Measurements from ENCODE around the gene MTG1.
"Not testable (repeated sequence)": the region's sequence is repeated elsewhere in the genome, so short reads cannot be mapped to it uniquely, and the experiment has no call there.

The MTG1 gene

GRCh38 chr10:133378251-133379096, 15.5 kb upstream of the MTG1 start:
- no peak for DNase-seq (ENCODE audit: low read depth in 2 of 2)

GRCh38 chr10:133379152-133379800, 14.7 kb upstream of the MTG1 start, which contains the start of gene PAOX:
Gene PAOX (plus strand): TSS chr10:133379262. CDS start chr10:133379317, 55 bp downstream.
- DNase-seq (ENCODE audit: low read depth in 2 of 2): peak; percentile 32 to 51

- no peak for DNase-seq (ENCODE audit: low read depth in 2 of 2)
Observed at GRCh38 chr10:133379801-133380666, 13.9 kb upstream of the MTG1 start.

GRCh38 chr10:133381036-133381435, 12.9 kb upstream of the MTG1 start:
- DNase-seq (ENCODE audit: low read depth in 2 of 2): no peak

- DNase-seq (ENCODE audit: low read depth in 2 of 2): no peak
Observed at GRCh38 chr10:133383551-133383950, 10.4 kb upstream of the MTG1 start.

GRCh38 chr10:133384071-133384470, 9.9 kb upstream of the MTG1 start:
- no peak for DNase-seq (ENCODE audit: low read depth in 2 of 2)

GRCh38 chr10:133385214-133385613, 8.7 kb upstream of the MTG1 start:
- no peak for DNase-seq (ENCODE audit: low read depth in 2 of 2)

- not testable (repeated sequence) for DNase-seq (ENCODE audit: low read depth in 2 of 2)
Observed at GRCh38 chr10:133386951-133387350, 7.0 kb upstream of the MTG1 start.

GRCh38 chr10:133388236-133388972, 5.6 kb upstream of the MTG1 start:
- no peak for DNase-seq (ENCODE audit: low read depth in 2 of 2)

- no peak for DNase-seq (ENCODE audit: low read depth in 2 of 2)
Observed at GRCh38 chr10:133388973-133389818, 4.8 kb upstream of the MTG1 start.

- no peak for DNase-seq (ENCODE audit: low read depth in 2 of 2)
Observed at GRCh38 chr10:133390597-133391248, 3.2 kb upstream of the MTG1 start.

GRCh38 chr10:133391249-133391635, 2.7 kb upstream of the MTG1 start:
- DNase-seq (ENCODE audit: low read depth in 2 of 2): no peak

- DNase-seq (ENCODE audit: low read depth in 2 of 2): peak in 1 of 2 donors; percentile 26
Observed at GRCh38 chr10:133391761-133392518, 2.0 kb upstream of the MTG1 start.

GRCh38 chr10:133393401-133394063, 425 bp upstream of the MTG1 start:
- DNase-seq (ENCODE audit: low read depth in 2 of 2): no peak

GRCh38 chr10:133394801-133395221, 854 bp downstream of the MTG1 start:
- no peak for DNase-seq (ENCODE audit: low read depth in 2 of 2)

GRCh38 chr10:133396035-133396624, 2.2 kb downstream of the MTG1 start:
- DNase-seq (ENCODE audit: low read depth in 2 of 2): no peak

GRCh38 chr10:133397938-133398337, 4.0 kb downstream of the MTG1 start:
- DNase-seq (ENCODE audit: low read depth in 2 of 2): no peak

- DNase-seq (ENCODE audit: low read depth in 2 of 2): no peak
Observed at GRCh38 chr10:133399123-133399601, 5.2 kb downstream of the MTG1 start.
